GM19023 (cell line): ENCODE results near the gene SLF2.
"Not testable (repeated sequence)": the region's sequence is repeated elsewhere in the genome, so short reads cannot be mapped to it uniquely, and the experiment has no call there.

Experiments used
- ATAC-seq: cut with Tn5 transposase; IDR thresholded peaks from one replicate; pipeline ENCODE4 v1.9.1; 2021; ENCODE audit warnings: mild to moderate bottlenecking, moderate library complexity; ENCODE audit not compliant: unreplicated experiment

The SLF2 gene

GRCh38 chr10:100877461-100877850 is 35.3 kb upstream of the SLF2 start:
- ATAC-seq = no peak

GRCh38 chr10:100878291-100878910 is 34.4 kb upstream of the SLF2 start:
- ATAC-seq = no peak

- no peak for ATAC-seq
Observed at GRCh38 chr10:100879741-100880360, 32.9 kb upstream of the SLF2 start.

GRCh38 chr10:100881556-100882213 is 31.1 kb upstream of the SLF2 start:
- ATAC-seq = no peak

GRCh38 chr10:100882252-100882651 is 30.5 kb upstream of the SLF2 start:
- no peak for ATAC-seq

- ATAC-seq = no peak
Observed at GRCh38 chr10:100882671-100883311, 30.0 kb upstream of the SLF2 start.

- no peak for ATAC-seq
Observed at GRCh38 chr10:100883312-100883821, 29.4 kb upstream of the SLF2 start.

- not testable (repeated sequence) for ATAC-seq
Observed at GRCh38 chr10:100885611-100886010, 27.2 kb upstream of the SLF2 start.

GRCh38 chr10:100886091-100886490 is 26.7 kb upstream of the SLF2 start:
- no peak for ATAC-seq

- no peak for ATAC-seq
Observed at GRCh38 chr10:100886521-100886920, 26.2 kb upstream of the SLF2 start.

- ATAC-seq = no peak
Observed at GRCh38 chr10:100886963-100887362, 25.8 kb upstream of the SLF2 start.

- ATAC-seq = no peak
Observed at GRCh38 chr10:100887761-100888296, 24.9 kb upstream of the SLF2 start.

- ATAC-seq = no peak
Observed at GRCh38 chr10:100888957-100889356, 23.8 kb upstream of the SLF2 start.

- ATAC-seq = no peak
Observed at GRCh38 chr10:100889546-100889945, 23.2 kb upstream of the SLF2 start.

- ATAC-seq = no peak
Observed at GRCh38 chr10:100890141-100890672, 22.6 kb upstream of the SLF2 start.

- ATAC-seq = no peak
Observed at GRCh38 chr10:100890673-100891317, 22.0 kb upstream of the SLF2 start.

- no peak for ATAC-seq
Observed at GRCh38 chr10:100894033-100894432, 18.7 kb upstream of the SLF2 start.

GRCh38 chr10:100894589-100895294 is 18.0 kb upstream of the SLF2 start:
- no peak for ATAC-seq

GRCh38 chr10:100895346-100895745 is 17.4 kb upstream of the SLF2 start:
- ATAC-seq = no peak

GRCh38 chr10:100895896-100896295 is 16.9 kb upstream of the SLF2 start:
- no peak for ATAC-seq
